Adipose tissue (tissue), 3 donors: ENCODE results near the gene DPF3. TPM values are rescaled to one million over a fixed set of nuclear protein-coding genes. Genes with fewer than 3 reads are reported as not detected.
"Not testable (repeated sequence)": the region's sequence is repeated elsewhere in the genome, so short reads cannot be mapped to it uniquely, and the experiment has no call there.

Experiments
- H3K27ac ChIP-seq: one replicate; pipeline ENCODE4 v1.5.1; 2013; ENCODE audit warnings: low read depth, low read length
- WGBS, 3 donors: extraction: QIAGEN DNeasy Blood & Tissue Kit; methylation state at CpG; one replicate each; pipeline ENCODE4 v1.1.7; 2013; 5-methylcytosine and 5-hydroxymethylcytosine counted together
- polyA plus RNA-seq, 3 donors: library from polyadenylated mRNA; stranded (reverse); fragments of 200-250 nt; gene quantifications; one replicate each; pipeline ENCODE4 v1.2.3, GENCODE V29; 2013
- donor health status: healthy with polysubstance abuse.
- donor health status: Bipolar disorder and iron deficiency.
- donor health status: healthy.

The DPF3 gene
- polyA plus RNA-seq, 3 donors, result 0.37 to 0.79 (median 0.41) TPM

DNA sequence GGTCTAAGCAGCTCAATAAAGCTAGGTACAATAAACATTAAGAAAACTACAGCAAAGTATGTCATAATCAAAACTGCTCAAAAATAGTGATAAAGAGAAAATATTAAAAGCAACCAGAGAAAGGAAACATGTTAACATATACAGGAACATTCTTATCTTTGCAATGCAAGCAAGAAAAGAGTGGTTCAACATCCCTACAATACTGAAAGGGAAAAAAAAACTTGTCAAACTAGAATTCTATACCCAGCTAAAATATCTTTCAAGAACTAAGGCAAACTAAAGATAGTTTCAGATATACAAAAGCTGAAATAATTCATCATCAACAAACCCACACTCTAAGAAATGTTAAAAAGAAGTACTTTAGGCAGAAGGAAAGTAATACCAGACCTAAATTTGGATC is 134.2 kb downstream of the DPF3 start:
- no peak overlapping the region for H3K27ac ChIP-seq

DNA sequence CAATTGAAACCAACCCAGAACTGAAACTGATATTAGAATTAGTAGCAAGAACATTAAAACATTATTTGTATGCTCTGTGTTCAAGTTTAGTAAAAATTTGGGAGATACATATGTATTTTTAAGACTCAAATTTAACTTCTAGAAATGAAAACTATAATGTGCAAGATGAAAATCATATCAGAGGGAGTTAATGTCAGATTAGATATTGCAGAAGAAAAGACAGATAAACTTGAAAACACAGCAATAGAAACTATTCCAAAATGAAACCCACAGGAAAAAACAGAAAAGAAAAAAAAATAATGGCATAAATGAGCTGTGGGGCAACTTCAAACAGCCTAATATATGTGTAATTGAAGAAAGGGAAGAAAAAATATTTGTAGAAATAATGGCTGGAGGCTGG is 134.9 kb downstream of the DPF3 start:
- no peak overlapping the region for H3K27ac ChIP-seq

DNA sequence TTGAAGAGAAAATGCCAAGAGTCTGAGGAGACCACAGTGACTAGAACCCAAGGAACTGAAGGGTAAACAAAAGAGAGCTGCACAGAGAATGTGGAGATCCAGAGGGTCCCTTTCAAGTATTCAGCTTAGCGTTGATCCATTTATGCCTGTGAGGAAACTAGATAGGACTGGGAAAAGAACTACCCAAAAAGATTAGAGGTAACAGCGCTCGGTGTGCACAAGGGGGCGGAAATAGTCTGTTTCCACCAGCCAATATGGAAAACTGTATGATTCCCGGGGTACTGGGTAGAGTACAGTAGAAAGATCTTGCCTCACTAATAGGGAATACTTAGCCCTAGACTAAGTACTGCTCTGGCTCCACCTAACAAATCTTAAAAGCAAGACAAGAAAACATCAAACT is 135.5 kb downstream of the DPF3 start:
- H3K27ac ChIP-seq, result no peak overlapping the region
- WGBS, 3 donors, result 82 to 87% (median 86%) methylated on average over 5 of the region's 5 CpGs

DNA sequence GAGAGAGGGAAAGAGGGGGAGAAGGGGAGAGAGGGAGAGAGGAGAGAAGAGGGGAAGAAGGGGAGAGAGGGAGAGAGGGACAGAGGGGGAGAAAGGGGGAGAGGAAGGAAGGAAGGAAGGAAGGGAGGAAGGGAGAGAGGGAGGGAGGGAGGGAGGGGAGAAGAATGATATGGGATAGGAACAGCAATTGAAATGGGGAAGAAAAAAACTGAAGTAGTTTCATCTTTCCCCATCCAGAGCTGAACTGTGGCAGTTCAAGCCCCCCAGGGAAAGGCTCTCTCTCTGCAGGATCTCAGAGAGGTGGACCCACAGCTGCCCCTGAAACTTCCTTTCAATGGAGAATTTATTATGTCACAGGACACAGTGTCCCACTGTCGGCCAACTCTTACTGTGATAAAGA is 136.9 kb downstream of the DPF3 start:
- 76 to 92% (median 81%) methylated on average over 1 of the region's 1 CpG for WGBS, 3 donors
- no peak overlapping the region for H3K27ac ChIP-seq

DNA sequence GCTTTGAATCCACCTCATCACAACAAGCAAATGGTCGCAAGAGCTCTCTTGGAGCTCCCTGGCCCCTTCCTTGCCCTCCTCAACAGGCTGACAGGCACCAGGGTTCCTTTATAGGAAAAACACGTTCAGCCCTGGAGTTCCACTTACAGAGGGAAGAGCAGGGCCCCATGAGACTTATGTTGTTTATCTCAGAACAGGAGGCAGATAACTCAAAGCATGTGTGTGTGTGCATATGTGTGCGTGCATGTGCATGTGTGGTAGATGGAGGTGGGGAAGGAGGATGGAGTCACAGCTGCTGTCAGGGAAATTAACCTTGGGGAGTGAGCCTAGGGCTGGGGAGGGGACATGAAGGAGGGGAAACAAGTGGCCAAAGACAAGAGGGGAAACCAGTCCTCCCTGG is 138.1 kb downstream of the DPF3 start:
- WGBS, 3 donors, result 69 to 77% (median 76%) methylated on average over 3 of the region's 3 CpGs

DNA sequence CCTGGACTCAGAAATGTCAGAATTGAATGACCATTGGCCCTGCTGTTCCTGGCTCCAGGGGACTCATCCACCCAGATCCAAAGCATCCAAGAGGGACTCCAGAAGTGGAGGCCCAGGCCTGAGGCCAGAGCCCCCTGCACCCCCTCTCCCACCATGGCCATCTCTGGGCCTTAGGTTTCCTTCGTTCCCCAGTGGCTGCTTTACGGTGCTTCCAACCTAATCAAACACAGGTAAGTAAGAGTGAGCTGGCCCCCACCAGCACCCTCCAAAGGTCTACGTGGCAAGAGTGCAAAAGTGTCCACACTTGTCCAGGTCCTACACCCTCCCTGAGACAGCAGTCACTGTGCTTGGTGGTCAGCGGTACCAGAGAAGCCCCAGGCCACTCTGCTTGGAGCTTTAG is 139.0 kb downstream of the DPF3 start:
- WGBS, 3 donors, result 89 to 98% (median 96%) methylated on average over 4 of the region's 4 CpGs
- no peak overlapping the region for H3K27ac ChIP-seq

More for the DNA sequence above, 138.1 kb downstream of the DPF3 start:
- H3K27ac ChIP-seq, result no peak overlapping the region

DNA sequence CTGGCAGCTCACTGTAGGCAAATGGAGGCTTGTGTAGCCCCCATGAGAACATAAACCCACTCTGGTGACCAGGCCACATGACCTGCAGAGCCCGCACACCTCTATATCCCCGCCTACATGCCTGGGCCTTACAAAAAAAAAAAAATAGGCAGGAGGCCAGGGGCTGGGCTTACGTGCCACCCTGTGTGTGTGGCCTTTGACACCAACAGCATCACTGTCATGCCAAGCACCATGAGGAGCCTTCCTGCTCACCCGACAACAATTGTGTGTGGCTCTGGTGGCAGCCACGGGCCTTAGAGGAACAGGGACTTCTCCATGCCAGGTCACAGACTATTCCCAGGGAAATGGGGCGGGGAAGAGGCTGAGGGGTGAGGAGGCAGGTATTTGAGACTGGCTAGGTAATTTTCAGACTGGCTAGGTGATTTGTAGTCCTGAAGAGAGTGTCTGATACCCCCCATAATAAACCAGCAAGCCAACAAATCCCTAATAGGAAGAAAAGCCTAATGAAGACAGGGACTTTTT is 140.0 kb downstream of the DPF3 start:
- 89 to 92% (median 92%) methylated on average over 6 of the region's 6 CpGs for WGBS, 3 donors

DNA sequence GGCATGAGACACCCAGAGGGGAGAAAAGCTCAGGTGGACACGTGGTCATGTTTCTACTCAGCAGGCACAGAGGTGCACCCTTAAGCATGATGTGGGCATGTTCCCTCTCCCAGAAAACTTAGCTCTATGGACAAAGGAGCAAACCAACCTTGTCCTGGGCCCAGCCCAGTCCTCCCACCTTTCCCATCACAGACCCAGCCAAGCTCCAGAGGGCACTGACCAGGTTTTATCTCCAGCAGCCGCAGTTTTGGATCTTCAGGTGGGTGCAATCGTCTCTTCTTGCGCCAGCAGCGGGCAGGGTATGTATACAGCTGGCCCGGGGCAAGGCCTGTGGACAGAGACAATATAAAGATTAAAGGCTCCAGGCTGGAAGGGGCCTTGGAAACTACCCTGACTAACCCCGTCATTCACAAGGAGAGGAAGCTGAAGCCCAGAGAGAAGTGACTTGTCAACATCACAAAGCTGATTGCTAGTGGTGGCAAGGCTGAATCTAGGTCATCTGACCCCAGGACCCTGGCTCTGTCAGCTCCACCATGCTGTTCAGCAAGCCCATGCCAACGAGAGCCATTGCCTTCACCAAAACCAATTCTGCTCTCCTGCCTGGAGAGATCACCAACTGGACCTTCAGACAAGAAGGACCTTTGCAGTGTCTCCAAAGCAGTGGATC is 140.7 kb downstream of the DPF3 start:
- no peak overlapping the region for H3K27ac ChIP-seq
- WGBS, 3 donors, result 81 to 90% (median 84%) methylated on average over 8 of the region's 8 CpGs

More for the DNA sequence above, 140.0 kb downstream of the DPF3 start:
- no peak overlapping the region for H3K27ac ChIP-seq

DNA sequence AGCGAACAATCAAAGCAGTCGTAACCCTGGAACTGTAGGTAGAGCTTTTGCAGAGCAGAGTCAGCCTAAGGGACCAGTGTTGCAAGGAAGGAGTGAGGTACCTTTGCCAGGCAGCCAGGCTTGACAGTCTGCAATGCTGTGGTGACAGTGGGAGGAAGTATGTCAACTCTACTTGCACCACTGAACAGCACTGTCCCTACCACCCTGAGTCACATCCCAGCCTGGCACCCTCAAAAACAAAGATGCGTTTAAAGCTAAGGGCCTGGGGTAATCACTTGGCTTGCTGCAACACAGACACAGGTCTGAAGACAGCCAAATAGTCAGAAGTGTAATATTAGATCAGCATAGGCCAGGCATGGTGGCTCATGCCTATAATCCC is 141.9 kb downstream of the DPF3 start:
- 91 to 97% (median 96%) methylated on average over 3 of the region's 3 CpGs for WGBS, 3 donors
- no peak overlapping the region for H3K27ac ChIP-seq

DNA sequence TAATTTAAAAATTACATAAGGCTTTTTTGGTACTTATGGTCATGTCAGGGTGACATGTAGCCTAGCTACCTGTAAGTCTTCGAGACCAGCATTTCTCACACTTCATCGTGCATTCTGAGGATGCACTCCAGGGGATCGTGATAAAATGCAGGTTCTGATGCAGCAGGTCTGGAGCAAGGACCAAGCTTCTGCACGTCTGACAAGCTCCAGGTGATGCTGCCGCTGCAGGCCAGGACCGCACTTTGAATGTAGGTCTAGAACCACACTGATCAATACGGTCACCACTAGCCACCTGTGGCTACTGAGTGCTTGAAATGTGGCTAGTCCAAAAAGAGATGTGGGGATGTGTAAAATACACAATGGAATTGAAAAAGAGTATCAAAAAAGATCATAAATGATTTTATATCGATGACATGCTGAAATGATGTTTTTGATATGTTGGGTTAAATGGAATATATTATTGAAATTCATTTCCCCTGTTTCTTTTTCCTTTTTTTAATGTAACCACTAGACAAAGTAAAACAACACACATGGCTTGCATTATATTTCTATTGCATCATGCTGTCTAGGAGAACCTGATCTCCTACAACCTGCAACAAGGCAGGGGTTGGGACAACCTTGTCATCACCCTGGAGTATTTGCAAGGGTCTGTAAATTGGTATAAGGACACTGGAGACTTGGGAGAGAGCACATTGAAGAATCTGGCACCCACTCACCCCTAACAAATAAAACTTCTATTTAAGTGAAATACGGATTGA is 142.4 kb downstream of the DPF3 start:
- no peak overlapping the region for H3K27ac ChIP-seq
- 90 to 94% (median 92%) methylated on average over 9 of the region's 9 CpGs for WGBS, 3 donors

DNA sequence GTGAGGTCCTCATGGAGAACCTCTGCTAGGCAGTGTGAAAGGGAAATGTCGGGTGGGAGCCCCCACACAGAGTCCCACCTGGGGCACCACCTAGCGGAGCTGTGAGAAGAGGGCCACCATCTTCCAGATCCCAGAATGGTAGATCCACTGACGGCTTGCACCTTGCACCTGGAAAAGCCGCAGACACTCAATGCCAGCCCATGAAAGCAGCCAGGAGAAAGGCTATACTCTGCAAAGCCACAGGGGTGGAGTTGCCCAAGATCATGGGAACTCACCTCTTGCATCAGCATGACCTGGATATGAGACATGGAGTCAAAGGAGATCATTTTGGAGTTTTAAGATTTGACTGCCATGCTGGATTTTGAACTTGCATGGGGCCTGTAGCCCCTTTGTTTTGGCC is 145.0 kb downstream of the DPF3 start:
- not testable (repeated sequence) for H3K27ac ChIP-seq
- 93 to 97% (median 94%) methylated on average over 4 of the region's 4 CpGs for WGBS, 3 donors

DNA sequence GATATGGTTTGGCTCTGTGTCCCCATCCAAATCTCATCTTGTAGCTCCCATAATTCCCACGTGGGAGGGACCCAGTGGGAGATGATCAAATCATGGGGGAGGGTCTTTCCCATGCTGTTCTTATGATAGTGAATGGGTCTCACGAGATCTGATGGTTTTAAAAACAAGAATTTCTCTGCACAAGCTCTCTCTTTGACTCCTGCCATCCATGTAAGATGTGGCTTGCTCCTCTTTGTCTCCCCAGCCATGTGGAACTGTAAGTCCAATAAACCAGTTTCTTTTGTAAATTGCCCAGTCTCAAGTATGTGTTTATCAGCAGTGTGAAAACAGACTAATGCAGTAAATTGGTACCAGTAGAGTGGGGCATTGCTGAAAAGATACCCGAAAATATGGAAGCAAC is 146.2 kb downstream of the DPF3 start:
- WGBS, 3 donors, result 68 to 92% (median 83%) methylated on average over 3 of the region's 3 CpGs
- H3K27ac ChIP-seq, result no peak overlapping the region

DNA sequence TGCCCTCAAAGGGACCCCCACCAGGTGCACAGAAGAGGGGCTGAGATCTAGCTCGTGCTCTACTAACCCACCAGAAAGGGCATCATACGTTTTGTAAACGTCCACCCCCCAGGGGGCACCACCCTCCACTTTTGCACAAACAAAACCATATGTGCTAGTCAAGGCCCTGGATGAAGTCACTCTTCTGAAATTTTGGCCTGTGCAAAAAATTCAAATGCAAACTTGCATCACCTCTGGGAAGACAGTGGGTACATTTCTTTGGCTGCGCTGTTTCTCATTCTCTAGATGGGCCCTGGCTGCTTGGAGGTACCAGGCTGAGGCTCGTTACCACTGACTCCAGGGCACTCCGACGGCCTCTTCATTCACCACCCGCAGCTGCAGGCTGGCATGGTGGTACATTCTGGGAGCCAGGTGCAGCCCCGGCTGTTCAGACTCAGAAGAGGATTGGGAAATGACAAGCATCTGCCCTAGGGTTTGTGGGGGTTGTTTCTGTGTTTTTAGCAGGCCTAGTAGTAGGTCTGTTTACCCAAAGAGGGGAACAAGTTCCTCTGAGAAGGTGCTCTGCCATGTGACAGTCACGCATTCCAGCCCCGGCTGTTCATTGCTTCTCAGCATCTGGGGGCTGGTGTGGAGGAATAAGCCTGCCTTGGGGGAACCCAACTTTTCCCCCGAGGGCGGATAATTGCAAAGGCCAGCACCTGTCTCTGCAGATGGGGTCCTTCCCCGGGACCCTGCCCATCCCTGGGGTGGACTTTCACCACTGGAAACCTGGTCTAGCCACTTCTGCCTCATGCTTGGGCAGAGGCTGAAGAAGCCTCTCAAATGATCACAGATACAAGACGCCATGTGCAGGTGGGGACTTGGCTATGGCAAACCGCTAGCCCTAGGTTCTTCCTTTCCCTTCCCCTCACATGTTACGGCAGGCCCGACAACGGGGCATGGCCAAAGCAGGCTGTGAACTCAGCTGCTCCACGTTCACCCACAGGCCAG is 147.6 kb downstream of the DPF3 start:
- WGBS, 3 donors, result 88 to 93% (median 88%) methylated on average over 20 of the region's 20 CpGs
- no peak overlapping the region for H3K27ac ChIP-seq

DNA sequence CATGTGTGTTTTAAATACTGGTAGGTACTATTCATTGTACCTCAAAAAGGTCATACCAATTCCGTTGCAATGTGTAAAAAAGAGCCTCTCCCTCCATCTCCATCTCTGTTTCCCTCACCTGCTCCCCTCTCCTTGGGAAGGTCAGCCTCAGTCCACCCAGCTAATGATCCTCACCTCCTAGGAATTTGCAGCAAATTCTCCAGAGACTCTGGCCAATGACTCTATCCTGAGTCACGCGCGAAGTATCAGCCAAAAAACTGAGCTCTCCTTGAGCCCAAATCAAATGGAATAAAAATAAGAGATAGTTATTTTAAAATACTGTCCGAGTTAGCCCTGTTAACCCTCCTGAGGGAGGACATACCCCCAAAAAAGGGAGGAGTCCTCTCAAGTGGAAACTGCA is 148.4 kb downstream of the DPF3 start:
- WGBS, 3 donors, result 54 to 73% (median 73%) methylated on average over 5 of the region's 5 CpGs
- no peak overlapping the region for H3K27ac ChIP-seq

DNA sequence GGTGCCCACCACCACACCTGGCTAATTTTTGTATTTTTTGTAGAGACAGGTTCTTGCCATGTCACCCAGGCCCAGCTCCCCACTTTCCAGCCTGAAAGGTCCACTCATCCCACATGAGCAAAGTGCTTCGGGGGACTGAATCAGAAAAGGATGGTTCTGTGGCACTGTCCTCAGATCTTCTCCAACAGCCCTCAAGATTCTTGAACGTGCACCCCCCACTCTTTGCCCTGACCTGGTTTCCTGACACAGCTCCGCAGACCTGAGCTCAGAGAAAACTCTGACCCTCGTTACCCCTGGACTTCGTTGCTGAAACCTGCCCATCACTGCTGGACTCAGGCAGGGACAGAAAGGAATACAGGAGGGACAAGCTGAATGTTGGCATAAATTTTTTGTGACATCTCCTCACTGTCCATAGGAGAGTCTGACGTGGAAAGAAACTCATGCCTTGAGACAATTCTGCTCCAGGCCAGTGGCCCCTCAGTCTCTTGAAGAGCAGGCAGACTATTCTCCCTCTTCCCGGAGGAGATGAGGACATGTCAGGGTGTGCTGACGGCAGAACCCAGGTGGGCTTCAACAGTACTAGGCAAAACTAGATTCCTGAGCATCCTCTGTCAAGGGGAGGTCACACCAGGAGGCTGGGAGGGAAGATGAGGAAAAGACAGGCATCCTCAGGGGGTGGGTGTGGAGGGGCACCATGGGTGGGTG is 149.3 kb downstream of the DPF3 start:
- no peak overlapping the region for H3K27ac ChIP-seq
- WGBS, 3 donors, result 90 to 94% (median 90%) methylated on average over 8 of the region's 8 CpGs

DNA sequence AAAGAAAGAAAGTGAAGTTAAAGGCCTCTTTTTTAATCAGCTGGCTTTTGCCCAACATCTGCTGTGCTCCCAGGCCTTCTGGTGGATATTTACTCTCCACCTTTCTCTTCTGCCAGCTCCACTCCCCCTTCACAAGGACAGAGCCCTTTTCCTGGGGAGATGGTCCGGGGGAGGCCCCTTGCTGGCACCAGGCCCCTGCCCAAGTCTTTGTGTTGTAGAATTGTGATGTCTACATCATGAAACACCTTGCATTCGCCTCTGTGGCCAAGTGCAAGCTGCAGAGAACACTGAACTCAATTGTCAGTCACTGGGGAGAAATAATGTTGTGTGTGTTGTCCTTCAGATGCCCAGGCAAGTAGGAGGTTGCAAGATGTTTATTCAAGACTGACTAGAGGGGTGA is 150.3 kb downstream of the DPF3 start:
- WGBS, 3 donors, result 29 to 78% (median 65%) methylated on average over 2 of the region's 2 CpGs
- H3K27ac ChIP-seq, result no peak overlapping the region

DNA sequence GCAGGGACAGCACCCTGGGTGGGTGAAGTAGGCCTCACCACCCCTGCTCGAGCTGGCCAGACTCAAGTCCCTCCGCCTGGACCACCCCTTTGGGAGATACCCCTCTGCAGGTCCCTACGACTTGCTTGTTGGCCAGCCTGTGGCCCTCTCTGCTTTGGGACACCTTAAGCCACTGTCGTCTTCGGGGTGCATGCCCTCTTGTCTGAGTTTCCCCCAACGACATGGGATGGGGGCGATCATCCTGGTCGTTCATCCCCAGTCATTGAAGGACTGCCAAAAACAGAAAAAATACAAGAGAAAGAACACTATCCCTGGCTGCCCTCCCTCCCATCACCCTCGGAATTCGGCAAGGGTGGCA is 151.1 kb downstream of the DPF3 start:
- no peak overlapping the region for H3K27ac ChIP-seq
- WGBS, 3 donors, result 86 to 92% (median 90%) methylated on average over 10 of the region's 10 CpGs

DNA sequence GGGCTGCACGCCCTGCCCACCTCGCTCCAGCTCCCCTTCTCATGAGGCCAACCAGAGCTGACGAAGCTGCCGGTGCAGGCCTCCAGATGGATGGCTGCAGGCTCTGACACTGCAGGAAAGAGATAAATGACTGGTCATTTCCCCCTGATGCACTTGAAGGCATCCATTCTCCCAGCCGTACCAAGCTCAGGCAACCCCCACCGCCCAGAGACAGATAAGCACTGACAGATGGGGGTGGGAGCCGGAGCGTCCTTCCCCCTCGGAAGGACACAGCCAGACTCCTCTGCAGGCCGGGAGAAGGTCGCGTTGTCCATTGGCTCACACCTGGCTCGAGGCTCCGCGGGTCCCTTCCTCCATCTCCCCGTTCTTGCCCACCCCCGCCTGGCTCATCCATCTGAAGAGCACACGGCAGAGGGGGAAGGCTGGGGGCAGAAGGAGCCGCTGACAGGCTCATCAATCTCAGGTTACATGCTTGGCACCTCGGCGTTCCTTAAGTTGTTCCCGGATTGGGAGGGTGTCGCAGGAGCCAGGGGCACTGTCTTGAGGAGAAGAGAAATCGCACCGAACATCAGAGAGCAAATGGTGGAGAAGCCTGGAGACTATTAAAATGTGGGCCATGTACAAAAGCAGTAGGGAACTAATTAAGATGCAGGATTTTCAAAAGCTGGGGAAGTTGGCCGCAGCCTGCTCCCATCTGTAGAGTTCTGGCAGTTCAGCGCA is 151.6 kb downstream of the DPF3 start:
- no peak overlapping the region for H3K27ac ChIP-seq
- WGBS, 3 donors, result 62 to 71% (median 69%) methylated on average over 27 of the region's 27 CpGs
